Adrenal gland (tissue), 5 donors: ENCODE measurements around the gene TRAF4.

ENCODE experiments used
- CTCF ChIP-seq, 6 experiments: fragments of 450-650 bp in 4 of 6; fragments of 200-600 bp in 2 of 6; sonication (generic) in 1 of 6; IDR thresholded peaks; 1 replicate in 5 of 6; 2 replicates in 1 of 6; pipeline versions ENCODE4 v1.5.1 to v1.8.0; 2016 to 2021; ENCODE audit warnings: antibody characterized with exemption in 6 of 6, mild to moderate bottlenecking in 2 of 6, moderate library complexity in 1 of 6
- POLR2A ChIP-seq, 2 donors: fragments of 450-650 bp; IDR thresholded peaks; one replicate each; pipeline ENCODE4 v1.6.1; 2017; ENCODE audit warnings: antibody characterized with exemption in 2 of 2, mild to moderate bottlenecking in 2 of 2, moderate library complexity in 1 of 2
- donor health status: DM: no; HTN: no; CAD: no.

DNA sequence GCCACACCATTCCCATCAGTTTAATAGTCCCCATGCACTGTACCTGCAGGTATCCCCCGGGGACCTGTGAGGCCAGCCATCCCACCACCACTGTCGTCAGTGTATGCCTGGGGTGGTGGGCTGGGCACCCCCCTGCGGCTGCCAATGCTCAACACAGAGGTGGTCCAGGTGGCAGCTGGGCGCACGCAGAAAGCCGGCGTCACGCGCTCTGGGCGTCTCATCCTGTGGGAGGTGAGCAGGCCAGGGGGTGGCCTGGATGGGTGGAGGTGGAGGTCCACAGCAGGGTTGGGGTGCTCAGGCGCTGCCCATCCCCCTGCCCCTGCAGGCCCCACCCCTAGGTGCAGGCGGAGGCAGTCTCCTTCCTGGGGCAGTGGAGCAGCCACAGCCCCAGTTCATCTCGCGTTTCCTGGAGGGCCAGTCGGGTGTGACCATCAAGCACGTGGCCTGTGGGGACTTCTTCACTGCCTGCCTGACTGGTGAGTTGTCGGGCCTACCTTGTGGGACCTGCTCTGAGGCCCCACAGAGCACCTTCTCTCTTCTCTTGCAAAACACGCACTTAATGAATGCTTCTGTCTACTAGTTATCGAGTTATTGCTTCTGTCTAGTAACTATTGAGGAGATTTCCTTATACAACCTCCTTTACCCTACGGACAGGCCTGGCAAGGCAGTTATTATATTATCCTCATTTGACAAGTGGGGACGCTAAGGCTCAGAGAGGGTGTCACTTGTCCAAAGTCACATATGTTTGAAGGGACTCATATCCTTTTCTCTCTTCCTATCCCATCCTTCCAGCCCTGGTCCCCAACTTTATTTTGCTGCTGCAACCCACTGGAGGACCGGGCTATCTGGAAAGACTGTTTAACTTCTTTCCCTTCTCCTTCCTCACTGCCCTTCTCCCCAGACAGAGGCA is 5.8 kb upstream of the TRAF4 start:
- no peak for TF ChIP-seq CTCF (IDR thresholded peaks at IDR 0.05)
- TF ChIP-seq POLR2A (IDR thresholded peaks at IDR 0.05), result no peak
